CD14-positive monocyte (primary cell): Measurements from ENCODE around the gene CADM2. TPM values are rescaled to one million over a fixed set of nuclear protein-coding genes. Genes with fewer than 3 reads are reported as not detected.

Experiments used
- DNase-seq, 3 donors: peaks; one replicate each; pipeline ENCODE4 v3.0.0-alpha.2; 2011 to 2022
- H2AFZ ChIP-seq: 2 replicates; pipeline ENCODE4 v1.6.0; 2012; ENCODE audit warnings: mild to moderate bottlenecking, low read depth, low read length, inconsistent platforms; ENCODE audit not compliant: insufficient read depth, poor library complexity, severe bottlenecking
- H3K27ac ChIP-seq, 2 donors: 1 replicate in 1 of 2; 2 replicates in 1 of 2; pipeline ENCODE4 v1.5.1; 2012 to 2013; ENCODE audit warnings: low read length in 2 of 2, control low read depth in 1 of 2, inconsistent platforms in 1 of 2, low read depth in 1 of 2, mild to moderate bottlenecking in 1 of 2
- H3K27me3 ChIP-seq, 2 donors: one replicate each; pipeline versions ENCODE4 v1.6.0 to v1.6.1; 2011 to 2013; ENCODE audit warnings: low read length in 2 of 2; ENCODE audit not compliant: control insufficient read depth in 2 of 2, insufficient read depth in 2 of 2
- H3K36me3 ChIP-seq, 2 donors: replicated peaks in 1 of 2; 1 replicate in 1 of 2; 2 replicates in 1 of 2; pipeline versions ENCODE4 v1.5.1 to v1.6.1; 2012 to 2013; ENCODE audit warnings: low read length in 2 of 2, control low read depth in 1 of 2, inconsistent platforms in 1 of 2, mild to moderate bottlenecking in 1 of 2; ENCODE audit not compliant: insufficient read depth in 2 of 2, control insufficient read depth in 1 of 2
- H3K4me1 ChIP-seq, 2 donors: 1 replicate in 1 of 2; 2 replicates in 1 of 2; pipeline versions ENCODE4 v1.5.1 to v1.6.1; 2012 to 2013; ENCODE audit warnings: low read length in 2 of 2, control low read depth in 1 of 2, inconsistent platforms in 1 of 2, mild to moderate bottlenecking in 1 of 2, moderate library complexity in 1 of 2; ENCODE audit not compliant: insufficient read depth in 2 of 2, control insufficient read depth in 1 of 2
- H3K4me2 ChIP-seq: replicated peaks from 2 replicates; pipeline ENCODE3; 2012; ENCODE audit warnings: low read length, moderate library complexity, mild to moderate bottlenecking; ENCODE audit not compliant: poor library complexity, severe bottlenecking; ENCODE audit errors: extremely low read depth
- H3K4me3 ChIP-seq, 3 experiments: fragments of 200-600 bp in 1 of 3; sonication (generic) in 1 of 3; replicated peaks in 1 of 3; 1 replicate in 2 of 3; 2 replicates in 1 of 3; pipeline ENCODE4 v1.5.1; 2011 to 2013; ENCODE audit warnings: low read length in 3 of 3, mild to moderate bottlenecking in 3 of 3, control low read depth in 2 of 3, low read depth in 2 of 3, inconsistent platforms in 1 of 3, moderate library complexity in 1 of 3
- H3K79me2 ChIP-seq: 2 replicates; pipeline ENCODE4 v1.6.0; 2012; ENCODE audit warnings: mild to moderate bottlenecking, control low read depth, inconsistent platforms, low read length, moderate library complexity; ENCODE audit not compliant: insufficient read depth
- H3K9ac ChIP-seq: 2 replicates; pipeline ENCODE4 v1.6.0; 2017; ENCODE audit warnings: low read length, mild to moderate bottlenecking; ENCODE audit not compliant: insufficient read depth, poor library complexity, severe bottlenecking
- H3K9me3 ChIP-seq, 2 donors: replicated peaks in 1 of 2; 1 replicate in 1 of 2; 2 replicates in 1 of 2; pipeline versions ENCODE4 v1.5.1 to v1.6.1; 2012 to 2013; ENCODE audit warnings: low read length in 2 of 2, control low read depth in 1 of 2; ENCODE audit not compliant: control insufficient read depth in 1 of 2, insufficient read depth in 1 of 2
- H4K20me1 ChIP-seq: 2 replicates; pipeline ENCODE4 v1.6.0; 2012; ENCODE audit warnings: mild to moderate bottlenecking, low read length, control low read depth, moderate library complexity; ENCODE audit not compliant: insufficient read depth
- H3K27ac Mint-ChIP-seq, 7 donors: one replicate each; pipeline ENCODE4 v1.8.0; 2020; ENCODE audit warnings: mild to moderate bottlenecking in 7 of 7, mixed read lengths in 7 of 7, moderate library complexity in 6 of 7, inconsistent platforms in 2 of 7
- H3K27me3 Mint-ChIP-seq, 3 donors: one replicate each; pipeline ENCODE4 v1.8.0; 2021 to 2022; ENCODE audit warnings: low read depth in 3 of 3, mild to moderate bottlenecking in 3 of 3, mixed read lengths in 3 of 3, moderate library complexity in 3 of 3, inconsistent platforms in 1 of 3
- H3K36me3 Mint-ChIP-seq, 2 donors: one replicate each; pipeline ENCODE4 v1.8.0; 2020; ENCODE audit warnings: mixed read lengths in 2 of 2, inconsistent platforms in 1 of 2, mild to moderate bottlenecking in 1 of 2
- H3K4me1 Mint-ChIP-seq: one replicate; pipeline ENCODE4 v1.8.0; 2020; ENCODE audit warnings: mild to moderate bottlenecking, mixed read lengths
- H3K4me3 Mint-ChIP-seq, 2 donors: one replicate each; pipeline ENCODE4 v1.8.0; 2020; ENCODE audit warnings: mild to moderate bottlenecking in 2 of 2, mixed read lengths in 2 of 2, moderate library complexity in 1 of 2
- H3K9me3 Mint-ChIP-seq, 7 donors: one replicate each; pipeline ENCODE4 v1.8.0; 2020 to 2022; ENCODE audit warnings: mixed read lengths in 7 of 7, mild to moderate bottlenecking in 6 of 7, moderate library complexity in 6 of 7, inconsistent platforms in 2 of 7
- WGBS: methylation state at CpG from one replicate; pipeline ENCODE4 v1.1.5; 2013; ENCODE audit warnings: missing lambda C conversion rate; ENCODE audit not compliant: insufficient coverage; 5-methylcytosine and 5-hydroxymethylcytosine counted together
- intact Hi-C, 2 donors: fragments of 100-400 bp; cut with micrococcal nuclease; formaldehyde crosslinking; loops; one replicate each; pipeline versions ENCODE4 v1.15.0 to v1.15.1; 2023
- polyA plus RNA-seq, 3 donors: library from polyadenylated mRNA; depleted of rRNA in 1 of 3; unstranded in 2 of 3; stranded (reverse) in 1 of 3; fragments of 300-500 nt in 2 of 3; fragments of >200 nt in 1 of 3; fragmentation: Illumina TruSeq in 2 of 3; gene quantifications; 1 replicate in 2 of 3; 2 replicates in 1 of 3; pipeline ENCODE4 v1.2.3, GENCODE V29; 2012 to 2021
- TF ChIP-seq, protein P1 (sequence below): fragments of 200-600 bp; IDR thresholded peaks from one replicate; pipeline ENCODE4 v1.8.0; 2022; ENCODE audit warnings: antibody characterized with exemption, mild to moderate bottlenecking

CADM2 gene
- polyA plus RNA-seq, 3 donors = not detected

DNA sequence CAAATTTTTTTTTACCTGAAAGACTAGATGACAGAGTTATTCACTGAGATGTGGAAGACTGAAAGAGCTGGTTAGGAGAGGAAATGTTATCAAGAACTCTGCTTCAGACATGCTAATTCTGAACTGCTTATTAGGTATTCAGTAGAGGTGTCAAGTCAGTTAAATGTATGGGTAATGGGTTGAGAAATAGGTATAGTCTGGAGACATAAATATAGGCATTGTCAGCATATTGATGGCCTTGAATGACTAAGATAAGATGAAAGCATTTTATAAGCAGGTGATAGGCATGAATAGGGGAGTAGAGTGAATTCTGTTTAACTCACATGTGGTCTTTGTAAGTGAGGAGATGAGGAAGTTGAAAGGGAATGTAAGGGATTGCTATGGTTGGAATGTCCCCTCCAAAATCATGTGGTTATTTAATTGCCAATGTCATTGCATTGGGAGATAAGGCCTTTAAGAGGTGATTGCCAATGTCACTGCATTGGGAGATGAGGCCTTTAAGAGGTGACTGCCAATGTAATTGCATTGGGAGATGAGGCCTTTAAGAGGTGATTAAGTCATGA is 904.2 kb downstream of the CADM2 start:
- TF ChIP-seq, protein P1, sequence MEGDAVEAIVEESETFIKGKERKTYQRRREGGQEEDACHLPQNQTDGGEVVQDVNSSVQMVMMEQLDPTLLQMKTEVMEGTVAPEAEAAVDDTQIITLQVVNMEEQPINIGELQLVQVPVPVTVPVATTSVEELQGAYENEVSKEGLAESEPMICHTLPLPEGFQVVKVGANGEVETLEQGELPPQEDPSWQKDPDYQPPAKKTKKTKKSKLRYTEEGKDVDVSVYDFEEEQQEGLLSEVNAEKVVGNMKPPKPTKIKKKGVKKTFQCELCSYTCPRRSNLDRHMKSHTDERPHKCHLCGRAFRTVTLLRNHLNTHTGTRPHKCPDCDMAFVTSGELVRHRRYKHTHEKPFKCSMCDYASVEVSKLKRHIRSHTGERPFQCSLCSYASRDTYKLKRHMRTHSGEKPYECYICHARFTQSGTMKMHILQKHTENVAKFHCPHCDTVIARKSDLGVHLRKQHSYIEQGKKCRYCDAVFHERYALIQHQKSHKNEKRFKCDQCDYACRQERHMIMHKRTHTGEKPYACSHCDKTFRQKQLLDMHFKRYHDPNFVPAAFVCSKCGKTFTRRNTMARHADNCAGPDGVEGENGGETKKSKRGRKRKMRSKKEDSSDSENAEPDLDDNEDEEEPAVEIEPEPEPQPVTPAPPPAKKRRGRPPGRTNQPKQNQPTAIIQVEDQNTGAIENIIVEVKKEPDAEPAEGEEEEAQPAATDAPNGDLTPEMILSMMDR = no peak
- H3K4me1 Mint-ChIP-seq = no peaks in the 10 kb centered on the region
- no peak overlapping the region for H3K4me2 ChIP-seq
- no peaks in the 10 kb centered on the region for H3K36me3 ChIP-seq
- no peak overlapping the region for H3K4me3 Mint-ChIP-seq
- no peak for DNase-seq
- peaks cover 0 to 4% (median 0%) of the 10 kb centered on the region in 7 donors for H3K9me3 Mint-ChIP-seq
- H3K4me1 ChIP-seq = no peaks in the 10 kb centered on the region
- H4K20me1 ChIP-seq = no peaks in the 10 kb centered on the region
- H3K27ac Mint-ChIP-seq = no peak overlapping the region
- no peak overlapping the region for H3K27ac ChIP-seq
- H3K79me2 ChIP-seq = no peaks in the 10 kb centered on the region
- H3K9ac ChIP-seq = no peak overlapping the region
- intact Hi-C loops = no loop called here
- no peak overlapping the region for H2AFZ ChIP-seq
- no peaks in the 10 kb centered on the region for H3K27me3 ChIP-seq
- no peaks in the 10 kb centered on the region for H3K36me3 Mint-ChIP-seq
- H3K9me3 ChIP-seq = no peaks in the 10 kb centered on the region
- H3K4me3 ChIP-seq = no peak overlapping the region
- H3K27me3 Mint-ChIP-seq = no peaks in the 10 kb centered on the region

DNA sequence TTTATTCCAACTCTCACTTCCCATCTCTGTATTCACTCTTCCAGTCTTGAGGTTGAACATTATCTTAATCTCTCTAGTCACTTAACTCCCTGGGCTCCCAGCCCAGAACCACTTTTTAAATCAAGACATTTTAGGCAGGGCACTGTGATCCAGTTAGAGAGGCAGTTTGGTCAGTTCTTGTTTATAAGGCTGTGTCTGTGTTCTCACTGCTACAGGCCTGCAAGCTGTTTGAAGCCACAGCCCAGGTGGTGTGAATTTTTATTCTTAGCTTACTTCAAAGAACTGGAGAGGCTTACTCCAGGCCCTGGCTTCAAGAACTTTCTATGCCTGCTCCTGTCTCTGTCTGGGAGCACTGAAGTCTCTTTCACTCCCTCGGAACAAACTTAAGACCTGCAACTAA is 906.1 kb downstream of the CADM2 start:
- Histone ChIP-seq H3K4me3 (no peak overlapping the region), H3K9ac (no peak overlapping the region), H3K36me3 (no peaks in the 10 kb centered on the region), H3K4me1 (no peaks in the 10 kb centered on the region), H3K79me2 (no peaks in the 10 kb centered on the region), H3K9me3 (no peaks in the 10 kb centered on the region), H3K27ac (no peak overlapping the region), H2AFZ (no peak overlapping the region), H3K4me2 (no peak overlapping the region), H4K20me1 (no peaks in the 10 kb centered on the region), H3K27me3 (no peaks in the 10 kb centered on the region)
- no CpG with 5 or more reads among the region's 1 CpG for WGBS
- no peak overlapping the region for H3K4me3 Mint-ChIP-seq
- no peak for DNase-seq
- H3K27me3 Mint-ChIP-seq = no peaks in the 10 kb centered on the region
- H3K36me3 Mint-ChIP-seq = no peaks in the 10 kb centered on the region
- intact Hi-C loops = no loop called here
- TF ChIP-seq, protein P1 = no peak
- no peaks in the 10 kb centered on the region for H3K9me3 Mint-ChIP-seq
- H3K27ac Mint-ChIP-seq = no peak overlapping the region
- no peaks in the 10 kb centered on the region for H3K4me1 Mint-ChIP-seq
